GM12878 (cell line): ENCODE results near the gene SLC3A2. TPM values are rescaled to one million over a fixed set of nuclear protein-coding genes. Genes with fewer than 3 reads are reported as not detected.

ENCODE experiments used
- ASH2L ChIP-seq: fragments of 300-600, 200-600 bp; sonication (generic); IDR thresholded peaks from 2 replicates; pipeline ENCODE4 v1.6.1; 2017; ENCODE audit warnings: low read depth, mild to moderate bottlenecking, borderline replicate concordance
- ATF3 ChIP-seq: IDR thresholded peaks from 2 replicates; pipeline ENCODE4 v1.6.1; 2011; ENCODE audit warnings: low read depth, mild to moderate bottlenecking, low read length, moderate library complexity, borderline replicate concordance; ENCODE audit errors: extremely low read depth
- BCL11A ChIP-seq: IDR thresholded peaks from 2 replicates; pipeline ENCODE4 v1.6.1; 2011; ENCODE audit warnings: low read depth, low read length
- BCLAF1 ChIP-seq: fragments of 450-650 bp; IDR thresholded peaks from 2 replicates; pipeline ENCODE4 v1.6.1; 2017; ENCODE audit warnings: antibody characterized with exemption, mild to moderate bottlenecking, moderate library complexity
- CBFB ChIP-seq: IDR thresholded peaks from 2 replicates; pipeline ENCODE4 v1.6.1; 2016; ENCODE audit warnings: antibody characterized with exemption, low read depth
- CBX3 ChIP-seq: fragments of 200-600 bp; sonication (generic); IDR thresholded peaks from 2 replicates; pipeline ENCODE4 v1.6.1; 2016; ENCODE audit warnings: low read depth, borderline replicate concordance
- CREM ChIP-seq: IDR thresholded peaks from 2 replicates; pipeline ENCODE4 v1.6.1; 2014; ENCODE audit warnings: antibody characterized with exemption, low read depth
- CTCF ChIP-seq, 3 experiments: IDR thresholded peaks in 2 of 3; conservative IDR thresholded peaks in 1 of 3; 2 replicates each; pipeline ENCODE4 v1.5.1; 2011; ENCODE audit warnings: low read depth in 3 of 3, low read length in 3 of 3, mild to moderate bottlenecking in 3 of 3, control low read depth in 2 of 3, moderate library complexity in 2 of 3, inconsistent platforms in 1 of 3, mixed read lengths in 1 of 3; ENCODE audit not compliant: control insufficient read depth in 2 of 3, insufficient read depth in 1 of 3; ENCODE audit errors: extremely low read depth in 1 of 3
- FOXK2 ChIP-seq: fragments of 450-650 bp; IDR thresholded peaks from 2 replicates; pipeline ENCODE4 v1.6.1; 2017; ENCODE audit warnings: mild to moderate bottlenecking, moderate library complexity
- HDAC2 ChIP-seq: fragments of 200-600 bp; sonication (generic); IDR thresholded peaks from 2 replicates; pipeline ENCODE4 v1.6.1; 2017
- KLF5 ChIP-seq: fragments of 450-650 bp; IDR thresholded peaks from 2 replicates; pipeline ENCODE4 v1.6.1; 2014; ENCODE audit warnings: mild to moderate bottlenecking; ENCODE audit not compliant: partially characterized antibody
- NFIC ChIP-seq: IDR thresholded peaks from 2 replicates; pipeline ENCODE4 v1.6.1; 2012; ENCODE audit warnings: low read depth, mild to moderate bottlenecking, inconsistent platforms, low read length, moderate library complexity
- RUNX3 ChIP-seq: IDR thresholded peaks from 2 replicates; pipeline ENCODE4 v1.6.1; 2012; ENCODE audit warnings: low read length, inconsistent platforms
- SMARCA5 ChIP-seq: fragments of 450-650 bp; IDR thresholded peaks from 2 replicates; pipeline ENCODE4 v1.6.1; 2017; ENCODE audit warnings: mild to moderate bottlenecking
- SREBF1 ChIP-seq: IDR thresholded peaks from 2 replicates; pipeline ENCODE4 v1.6.1; 2012; ENCODE audit warnings: mild to moderate bottlenecking, low read length
- SRF ChIP-seq, 2 experiments: IDR thresholded peaks; 2 replicates each; pipeline ENCODE4 v1.6.1; 2011; ENCODE audit warnings: low read depth in 2 of 2, low read length in 2 of 2, mild to moderate bottlenecking in 1 of 2, moderate library complexity in 1 of 2
- SUPT20H ChIP-seq: IDR thresholded peaks from 2 replicates; pipeline ENCODE4 v1.6.1; 2011; ENCODE audit warnings: low read depth, mild to moderate bottlenecking, low read length, moderate library complexity, borderline replicate concordance; ENCODE audit not compliant: control insufficient read depth
- TAF1 ChIP-seq: IDR thresholded peaks from 2 replicates; pipeline ENCODE4 v1.6.1; 2011; ENCODE audit warnings: mild to moderate bottlenecking, low read depth, low read length, borderline replicate concordance
- TCF3 ChIP-seq: IDR thresholded peaks from 2 replicates; pipeline ENCODE4 v1.6.1; 2012; ENCODE audit warnings: low read depth, mild to moderate bottlenecking, low read length, borderline replicate concordance; ENCODE audit not compliant: insufficient read depth
- TCF7 ChIP-seq: IDR thresholded peaks from 2 replicates; pipeline ENCODE4 v1.6.1; 2014; ENCODE audit warnings: antibody characterized with exemption, borderline replicate concordance
- ZBTB11 ChIP-seq: fragments of 450-650 bp; formaldehyde crosslinking; IDR thresholded peaks from 2 replicates; pipeline ENCODE4 v1.5.0; 2022; ENCODE audit warnings: mild to moderate bottlenecking, missing genetic modification characterization
- ZNF217 ChIP-seq: fragments of 450-650 bp; IDR thresholded peaks from 2 replicates; pipeline ENCODE4 v1.6.1; 2017; ENCODE audit warnings: antibody characterized with exemption, mild to moderate bottlenecking
- polyA plus RNA-seq, 11 experiments: library from polyadenylated mRNA; depleted of rRNA in 4 of 11; unstranded in 6 of 11; stranded (reverse) in 5 of 11; fragments of >200 nt; fragmentation: Nextera tagmentation in 4 of 11; fragmentation: Illumina TruSeq in 1 of 11; extraction: Ambion mirVana in 4 of 11; extraction: Trizol in 1 of 11; gene quantifications; 1 replicate in 1 of 11; 2 replicates in 10 of 11; pipeline versions ENCODE4 v1.2.1 to v1.2.3, GENCODE V29; 2011 to 2016; ENCODE audit warnings: inconsistent platforms in 2 of 11, missing spikeins in 2 of 11, low read depth in 1 of 11
- total RNA-seq, 4 experiments: library from RNA; depleted of rRNA in 3 of 4; stranded (reverse); fragments of >200 nt in 3 of 4; fragmentation: Illumina TruSeq in 1 of 4; extraction: Trizol in 1 of 4; gene quantifications; 2 replicates each; pipeline versions ENCODE4 v1.2.1 to v1.2.3, GENCODE V29; 2013 to 2021

Gene SLC3A2
- total and polyA plus RNA-seq, 10 of the 15 experiments (the other 5 are each of a cell fraction or from before 2014, with no cell fraction given), result 6.9 to 158 (median 106) TPM

GRCh38 chr11:62839050-62839945, 41.4 kb upstream of the SLC3A2 start, which contains the start of gene WDR74 (continued):
- TF ChIP-seq ZBTB11 (CRISPR knock-in tag) (no peak), ZNF217 (no peak), NFIC (no peak; the same call in 1 of the 2 replicates), SREBF1 (no peak), CREM (peak; percentile 100), BCL11A (0 out of 2 replicates have a peak, but pooled peaks have one; percentile 10), TCF3 (no peak), BCLAF1 (no peak), RUNX3 (peak; percentile 49), SMARCA5 (no peak), CBFB (0 out of 2 replicates have a peak, but pooled peaks have one; percentile 59), TCF7 (no peak), ATF3 (peak; percentile 88; the same call in 1 of the 2 replicates), ASH2L (no peak), CBX3 (no peak), KLF5 (peak; percentile 95), SRF (IDR thresholded peaks at IDR 0.05; ENCODE audit: low read depth in 2 of 2, low read length in 2 of 2) (peak; percentile 44 to 94; a peak in 3 of 4 replicates), SUPT20H (no peak), HDAC2 (0 out of 2 replicates have a peak, but pooled peaks have one; percentile 48), TAF1 (peak; percentile 94), CTCF (IDR thresholded peaks at IDR 0.05 in 2 of 3, conservative IDR thresholded peaks at IDR 0.05 in 1 of 3; ENCODE audit: control insufficient read depth in 2 of 3, extremely low read depth in 1 of 3, insufficient read depth in 1 of 3, low read depth in 3 of 3, low read length in 3 of 3) (no peak), FOXK2 (peak; percentile 94)
